NCI-H345 (cell line): Measurements from ENCODE around the gene PRAMEF5.
"Not testable (repeated sequence)": the region's sequence is repeated elsewhere in the genome, so short reads cannot be mapped to it uniquely, and the experiment has no call there.

Experiments used
- DNase-seq: peaks from one replicate; lab custom pipeline; 2025; lab: John Stamatoyannopoulos, UW

The PRAMEF5 gene

GRCh38 chr1:13253898-13254297, at the start of gene PRAMEF5:
PRAMEF5 (plus strand) TSS chr1:13254198; CDS start chr1:13259269, 5,071 bp downstream.
- DNase-seq = not testable (repeated sequence)

GRCh38 chr1:13208712-13209111, 45.3 kb upstream of the PRAMEF5 start:
- not testable (repeated sequence) for DNase-seq

- DNase-seq = not testable (repeated sequence)
Observed at GRCh38 chr1:13216619-13217018, 37.4 kb upstream of the PRAMEF5 start.

- not testable (repeated sequence) for DNase-seq
Observed at GRCh38 chr1:13219203-13219602, 34.8 kb upstream of the PRAMEF5 start.

GRCh38 chr1:13222788-13223187, 31.2 kb upstream of the PRAMEF5 start:
- not testable (repeated sequence) for DNase-seq

GRCh38 chr1:13224480-13225060, 29.4 kb upstream of the PRAMEF5 start:
- DNase-seq = no peak

- DNase-seq = not testable (repeated sequence)
Observed at GRCh38 chr1:13225675-13226204, 28.3 kb upstream of the PRAMEF5 start, which contains the start of gene PRAMEF18. PRAMEF18 (minus strand) TSS chr1:13226154; CDS start chr1:13226106, 48 bp downstream.

- not testable (repeated sequence) for DNase-seq
Observed at GRCh38 chr1:13227271-13228055, 26.5 kb upstream of the PRAMEF5 start.

GRCh38 chr1:13228343-13228781, 25.6 kb upstream of the PRAMEF5 start:
- DNase-seq = no peak

GRCh38 chr1:13230096-13230495, 23.9 kb upstream of the PRAMEF5 start:
- DNase-seq = not testable (repeated sequence)

- DNase-seq = not testable (repeated sequence)
Observed at GRCh38 chr1:13230601-13231000, 23.4 kb upstream of the PRAMEF5 start.

GRCh38 chr1:13231061-13231750, 22.8 kb upstream of the PRAMEF5 start:
- DNase-seq = not testable (repeated sequence)

GRCh38 chr1:13232056-13232455, 21.9 kb upstream of the PRAMEF5 start:
- DNase-seq = not testable (repeated sequence)

- not testable (repeated sequence) for DNase-seq
Observed at GRCh38 chr1:13234057-13234456, 19.9 kb upstream of the PRAMEF5 start.

- DNase-seq = not testable (repeated sequence)
Observed at GRCh38 chr1:13237572-13237971, 16.4 kb upstream of the PRAMEF5 start.

- DNase-seq = not testable (repeated sequence)
Observed at GRCh38 chr1:13239633-13240032, 14.4 kb upstream of the PRAMEF5 start.

- not testable (repeated sequence) for DNase-seq
Observed at GRCh38 chr1:13243536-13244263, 10.3 kb upstream of the PRAMEF5 start.

GRCh38 chr1:13245841-13246553, 8.0 kb upstream of the PRAMEF5 start:
- DNase-seq = not testable (repeated sequence)

GRCh38 chr1:13246554-13246871, 7.5 kb upstream of the PRAMEF5 start:
- DNase-seq = not testable (repeated sequence)

GRCh38 chr1:13247122-13247521, 6.9 kb upstream of the PRAMEF5 start:
- DNase-seq = not testable (repeated sequence)

GRCh38 chr1:13265124-13265523, 11.1 kb downstream of the PRAMEF5 start:
- not testable (repeated sequence) for DNase-seq
